ENCODE results near the gene XRCC5. TPM values are rescaled to one million over a fixed set of nuclear protein-coding genes. Genes with fewer than 3 reads are reported as not detected.

XRCC5 gene
- polyA plus RNA-seq, 1 donor, result 143 TPM

- no peak for DNase-seq (ENCODE audit: low read depth)
Measured at GRCh38 chr2:216151313-216152025, 42.3 kb downstream of the XRCC5 start.

DNA sequence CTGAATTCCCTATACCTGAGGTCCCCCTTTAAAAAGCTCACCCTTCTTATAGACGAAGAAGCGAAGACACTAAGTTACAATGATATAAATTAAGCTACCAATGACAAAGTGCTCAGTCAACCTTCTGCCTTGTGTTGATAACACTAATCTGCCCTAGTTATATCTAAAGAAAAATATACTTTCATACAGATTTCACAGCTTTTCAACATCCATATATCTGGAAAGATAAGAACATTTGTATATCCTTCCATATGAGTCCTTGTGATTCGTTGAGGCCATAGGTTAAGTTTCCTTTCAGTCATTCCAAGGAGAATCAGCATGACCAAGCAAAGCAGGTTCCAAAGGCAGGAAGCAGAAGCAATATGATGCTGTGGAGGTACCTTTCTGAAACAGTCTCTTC lies 46.8 kb downstream of the XRCC5 start:
- no peak for DNase-seq (ENCODE audit: low read depth)

GRCh38 chr2:216156822-216157221 lies 47.7 kb downstream of the XRCC5 start:
- DNase-seq (ENCODE audit: low read depth), result no peak

DNA sequence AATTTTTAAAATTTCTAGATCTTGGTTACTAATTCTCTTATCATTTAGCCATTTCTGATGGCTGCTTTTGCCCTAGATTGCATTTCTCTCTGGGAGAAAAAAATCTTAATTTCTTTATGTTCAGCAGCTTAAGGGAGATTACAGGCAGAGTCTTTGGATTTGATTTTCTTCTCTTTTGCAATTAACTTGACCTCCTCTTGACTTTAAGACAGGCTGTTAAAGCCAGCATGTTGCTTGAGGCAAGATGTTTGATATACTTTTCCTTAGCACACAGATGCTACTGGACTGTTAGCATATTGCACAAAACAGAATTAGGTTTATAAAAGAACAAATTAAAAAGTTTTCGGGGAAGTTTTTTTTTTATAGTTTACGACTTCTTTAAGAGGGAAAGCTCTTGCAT lies 50.0 kb downstream of the XRCC5 start:
- DNase-seq (ENCODE audit: low read depth), result no peak

DNA sequence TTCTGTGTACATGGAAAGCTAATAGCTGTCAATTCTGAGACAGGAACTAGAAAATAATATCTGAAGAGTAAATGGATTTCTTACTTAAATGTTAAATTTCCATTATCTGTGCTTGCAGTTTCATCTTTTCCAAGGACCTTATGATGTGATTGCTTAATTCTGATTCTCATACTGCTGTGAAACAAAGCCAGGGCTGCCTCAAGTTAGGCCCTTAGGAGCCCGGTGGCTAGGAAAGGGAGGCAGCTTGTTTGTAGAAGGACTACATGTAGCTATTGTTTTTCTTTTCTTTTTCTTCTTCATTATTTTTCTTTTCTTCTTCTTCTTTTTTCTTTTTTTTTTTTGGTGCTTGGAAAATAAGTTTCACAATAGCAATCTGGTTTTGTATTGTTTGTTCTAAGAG lies 50.5 kb downstream of the XRCC5 start:
- no peak for DNase-seq (ENCODE audit: low read depth)

GRCh38 chr2:216160786-216161185 lies 51.6 kb downstream of the XRCC5 start:
- no peak for DNase-seq (ENCODE audit: low read depth)

DNA sequence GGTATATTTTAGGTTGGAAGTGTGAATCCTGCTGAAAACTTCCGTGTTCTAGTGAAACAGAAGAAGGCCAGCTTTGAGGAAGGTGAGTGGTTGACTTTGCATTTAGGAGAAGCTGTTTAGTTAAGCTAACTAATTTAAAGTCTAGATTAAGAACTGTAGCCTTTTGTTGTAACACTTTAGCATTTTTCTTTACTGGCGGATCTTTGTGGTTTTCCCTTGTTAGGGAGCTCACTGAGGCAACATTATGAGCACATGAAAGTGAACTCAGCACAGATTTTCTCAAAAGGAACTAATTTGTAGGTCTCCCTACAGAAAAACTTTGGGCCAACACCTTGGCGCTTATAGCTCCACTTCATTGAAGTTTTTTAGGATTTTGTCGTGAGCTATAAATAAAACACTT lies 52.8 kb downstream of the XRCC5 start:
- no peak for DNase-seq (ENCODE audit: low read depth)

- no peak for DNase-seq (ENCODE audit: low read depth)
Measured at GRCh38 chr2:216163518-216163917, 54.4 kb downstream of the XRCC5 start.

DNA sequence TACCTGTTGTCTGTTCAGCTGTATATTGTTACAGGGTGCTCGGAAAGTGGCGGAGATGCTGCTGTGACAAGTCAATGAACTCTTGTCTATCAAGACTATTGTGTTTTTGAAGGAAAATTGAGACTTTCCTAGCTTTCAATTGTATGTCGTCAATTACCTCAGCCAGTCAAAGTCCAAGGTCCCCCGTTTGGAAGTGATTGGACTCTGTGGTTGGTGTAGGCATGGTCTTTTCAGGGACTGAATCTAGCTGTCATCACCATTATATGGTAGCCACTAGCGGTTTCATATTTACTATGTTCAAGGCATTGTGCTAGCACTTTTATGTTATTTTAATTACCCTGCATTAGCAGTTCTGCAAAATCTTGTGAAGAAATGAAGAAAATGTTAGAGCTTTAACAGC lies 54.9 kb downstream of the XRCC5 start:
- no peak for DNase-seq (ENCODE audit: low read depth)

DNA sequence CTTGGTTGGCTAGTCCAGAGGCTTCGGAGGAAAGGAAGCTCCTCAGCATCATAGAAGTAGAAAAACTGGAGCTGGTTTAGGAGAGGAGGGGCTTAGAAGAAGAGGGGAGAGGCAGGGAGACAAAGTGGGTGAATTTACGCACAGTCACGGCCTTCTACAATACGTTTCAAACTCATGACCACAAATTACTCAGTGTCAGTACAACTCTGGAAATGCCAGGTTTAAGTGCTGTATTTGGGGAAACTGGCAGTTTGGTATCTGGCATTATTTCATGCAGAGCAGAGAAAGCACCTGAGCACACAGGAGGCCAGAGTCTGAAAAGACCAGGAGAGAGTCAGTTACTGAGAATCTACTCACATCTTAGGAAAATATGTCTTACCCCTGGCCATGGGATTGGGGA lies 55.4 kb downstream of the XRCC5 start:
- DNase-seq (ENCODE audit: low read depth), result no peak

GRCh38 chr2:216165711-216166110 lies 56.6 kb downstream of the XRCC5 start:
- no peak for DNase-seq (ENCODE audit: low read depth)

DNA sequence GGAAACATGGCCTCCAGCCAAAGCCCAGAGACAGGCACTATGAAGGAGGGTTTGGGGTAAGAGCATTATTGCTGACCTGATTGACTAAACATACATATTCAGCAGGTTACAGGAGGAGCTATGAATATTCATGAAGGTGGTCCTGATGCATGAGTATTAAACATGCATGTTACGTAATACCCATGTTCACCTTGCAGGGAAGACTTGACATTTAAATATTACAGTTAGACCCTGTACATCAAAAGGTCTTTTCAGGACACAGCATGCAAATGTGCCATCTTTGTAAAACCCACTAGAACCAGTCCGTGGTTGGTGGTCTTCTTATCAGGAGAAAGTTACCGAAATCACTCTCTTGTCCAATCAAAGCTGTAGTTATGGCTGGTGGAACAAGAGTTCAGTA lies 59.9 kb downstream of the XRCC5 start:
- no peak for DNase-seq (ENCODE audit: low read depth)

DNA sequence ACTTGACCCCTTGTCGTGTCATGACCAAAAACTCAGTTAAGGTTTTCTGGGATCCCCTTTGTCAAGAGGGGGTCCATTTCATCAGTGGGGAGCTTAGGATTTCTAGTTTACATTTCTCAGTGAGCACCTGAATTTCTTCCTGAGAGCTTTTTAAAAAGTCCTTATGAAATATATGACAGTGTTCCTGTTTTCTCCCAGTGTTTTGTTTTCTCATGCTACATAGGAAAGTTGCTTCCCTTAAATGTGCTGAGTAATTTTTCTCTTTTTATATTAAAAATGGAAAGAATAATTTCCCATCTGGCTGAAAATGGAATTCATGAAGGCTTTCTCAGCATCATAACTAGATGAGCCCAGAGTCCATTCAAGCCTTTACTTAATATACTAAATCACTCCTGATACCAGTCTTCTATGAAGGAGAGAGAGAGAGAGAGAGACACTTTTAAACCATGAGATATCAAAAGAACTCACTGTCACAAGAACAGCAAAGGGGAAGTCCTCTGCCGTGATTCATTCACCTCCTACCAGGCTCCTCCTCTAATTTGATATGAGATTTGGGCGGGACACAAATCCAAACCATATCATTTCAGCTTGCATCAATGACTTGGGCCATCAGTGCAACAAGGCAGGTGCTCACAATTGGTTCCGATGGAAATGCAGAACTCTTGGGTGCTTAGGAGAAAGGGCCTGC lies 61.1 kb downstream of the XRCC5 start:
- no peak for DNase-seq (ENCODE audit: low read depth)

GRCh38 chr2:216171011-216171410 lies 61.9 kb downstream of the XRCC5 start:
- DNase-seq (ENCODE audit: low read depth), result no peak

GRCh38 chr2:216172493-216172892 lies 63.3 kb downstream of the XRCC5 start:
- DNase-seq (ENCODE audit: low read depth), result no peak

DNA sequence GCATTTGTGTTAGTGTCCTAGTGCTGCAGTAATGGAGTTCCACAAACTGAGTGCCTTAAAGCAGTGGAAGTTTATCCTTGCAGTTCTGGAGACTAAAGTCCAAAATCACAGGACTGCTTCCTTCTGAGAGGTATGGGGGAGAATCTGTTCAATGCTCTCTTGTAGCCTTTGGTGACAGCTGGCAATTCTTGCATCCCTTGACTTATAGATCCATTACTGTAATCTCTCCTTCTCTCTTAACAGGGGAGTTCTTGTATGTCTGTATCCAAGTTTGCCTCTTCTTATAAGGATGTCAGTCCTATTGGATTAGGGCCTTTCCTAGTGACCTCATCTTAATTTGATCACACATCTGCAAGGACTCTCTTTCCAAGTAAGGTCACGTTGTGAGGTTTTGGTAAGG lies 69.9 kb downstream of the XRCC5 start:
- DNase-seq (ENCODE audit: low read depth), result no peak

DNA sequence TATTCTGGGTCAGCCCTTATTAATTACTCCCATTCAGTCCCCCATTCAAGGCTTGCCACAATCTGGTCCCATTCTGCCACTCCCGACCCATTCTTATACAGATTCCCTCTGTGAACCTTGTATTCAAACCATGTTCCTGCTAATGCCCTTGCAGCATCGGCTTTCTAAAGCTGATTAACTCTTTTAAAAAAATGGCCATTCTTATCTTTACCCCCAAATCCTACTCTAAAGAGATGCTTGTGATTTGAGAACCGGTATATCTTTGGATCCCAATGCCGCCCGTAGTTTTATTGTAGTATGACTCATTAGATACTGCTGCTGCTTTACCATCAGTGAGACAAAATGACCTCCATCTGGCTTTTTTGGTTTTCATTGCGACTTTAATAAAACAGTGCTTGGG lies 72.2 kb downstream of the XRCC5 start:
- no peak for DNase-seq (ENCODE audit: low read depth)

DNA sequence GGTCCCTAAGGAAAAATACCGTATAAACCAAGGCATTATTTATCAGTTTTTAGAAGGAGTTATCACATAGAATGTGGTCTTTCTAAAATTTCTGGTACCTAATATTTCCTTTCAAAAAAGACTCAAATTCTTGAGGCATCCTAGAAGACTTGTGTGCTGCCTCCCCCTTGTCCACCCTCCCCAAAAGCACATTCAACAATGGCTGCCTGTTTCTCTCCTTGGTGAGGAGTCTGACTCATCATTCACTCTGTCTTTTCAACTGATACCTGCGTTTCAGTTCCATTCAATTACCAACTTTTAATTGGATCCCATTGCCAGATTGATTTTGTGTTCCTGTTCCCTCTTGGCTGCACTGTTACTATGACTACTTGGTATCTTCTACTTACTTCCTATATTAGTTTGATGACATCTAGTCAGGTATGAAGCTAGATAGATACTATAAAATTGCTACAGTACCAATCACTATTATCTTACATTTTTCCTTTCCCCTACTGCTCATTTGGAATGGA lies 72.9 kb downstream of the XRCC5 start:
- DNase-seq (ENCODE audit: low read depth), result no peak

- DNase-seq (ENCODE audit: low read depth), result no peak
Measured at GRCh38 chr2:216183462-216183861, 74.3 kb downstream of the XRCC5 start.

- no peak for DNase-seq (ENCODE audit: low read depth)
Measured at GRCh38 chr2:216188559-216188850, 79.4 kb downstream of the XRCC5 start.

DNA sequence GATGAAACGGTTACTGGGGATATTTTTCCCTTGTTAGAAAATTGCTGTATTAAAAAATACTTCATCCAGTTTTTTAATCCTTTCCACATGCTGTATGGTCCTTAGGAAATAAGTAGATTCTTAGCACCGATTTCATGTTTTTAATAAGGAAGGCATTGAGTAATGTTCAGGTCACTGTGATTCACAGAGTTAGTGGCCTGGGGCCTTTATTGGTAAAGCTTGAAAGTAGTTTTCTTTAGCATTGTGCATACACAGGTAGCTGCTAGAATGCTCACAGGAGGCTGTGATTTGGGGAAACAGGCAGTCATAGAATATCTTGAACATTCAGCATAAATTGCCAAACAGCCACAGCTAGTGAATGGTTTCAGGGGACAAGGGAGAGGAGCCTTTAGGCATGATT lies 79.8 kb downstream of the XRCC5 start:
- DNase-seq (ENCODE audit: low read depth), result no peak

DNA sequence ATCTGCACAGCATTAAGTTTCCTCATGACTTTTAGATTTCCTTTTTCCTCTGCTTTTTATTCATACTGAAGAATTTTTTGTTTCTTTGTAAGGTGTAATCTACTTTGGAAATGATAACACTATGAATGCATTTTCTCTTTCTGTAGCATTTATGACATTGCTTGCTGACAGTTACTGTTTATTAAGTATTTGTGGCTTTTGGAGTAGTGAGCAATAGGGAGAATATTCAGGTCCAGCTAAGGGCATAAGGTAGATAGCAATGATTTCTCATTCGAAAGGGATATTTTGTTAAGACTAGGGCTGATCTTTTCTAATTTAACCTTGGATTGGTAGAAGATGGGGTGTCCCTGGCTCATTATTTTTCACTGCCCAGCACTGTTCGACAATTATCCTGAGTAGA lies 80.3 kb downstream of the XRCC5 start:
- no peak for DNase-seq (ENCODE audit: low read depth)

- no peak for DNase-seq (ENCODE audit: low read depth)
Measured at GRCh38 chr2:216192181-216192580, 83.0 kb downstream of the XRCC5 start.

- no peak for DNase-seq (ENCODE audit: low read depth)
Measured at GRCh38 chr2:216192931-216193330, 83.8 kb downstream of the XRCC5 start.
